Measurements from ENCODE around the gene SLC41A2.

DNA sequence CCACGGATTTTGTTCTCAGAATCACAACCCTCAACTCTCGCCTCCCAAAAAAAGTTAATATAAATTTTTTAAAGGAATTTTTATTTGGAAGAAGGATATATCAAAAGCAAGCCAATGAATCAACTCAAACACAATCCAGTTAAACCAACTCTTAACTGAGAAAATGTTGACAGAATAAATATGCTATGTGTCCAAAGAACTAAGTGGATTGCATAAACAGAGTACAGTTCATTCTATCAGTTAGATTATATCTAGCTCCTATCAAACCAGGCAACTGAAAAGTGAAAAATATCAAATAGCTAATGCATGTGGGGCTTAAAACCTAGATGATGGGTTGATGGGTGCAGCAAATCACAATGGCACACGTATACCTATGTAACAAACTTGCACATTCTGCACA lies 16.6 kb downstream of the SLC41A2 start:
- TF ChIP-seq EZH2 (IDR thresholded peaks at IDR 0.05; ENCODE audit: borderline replicate concordance, insufficient read depth, low read depth, low read length, poor library complexity, severe bottlenecking) (no peak), CTCF (IDR thresholded peaks at IDR 0.05) (no peak)
